Suprapubic skin (tissue), 4 donors: ENCODE measurements around the gene GNB1L. TPM values are rescaled to one million over a fixed set of nuclear protein-coding genes. Genes with fewer than 3 reads are reported as not detected.

Source experiments
- DNase-seq, 2 donors: peaks; one replicate each; pipeline ENCODE4 v3.0.0-alpha.2; 2019; ENCODE audit warnings: low spot score in 2 of 2
- H3K27ac ChIP-seq: fragments of 200-600 bp; sonication (generic); one replicate; pipeline ENCODE4 v1.5.1; 2019
- H3K27me3 ChIP-seq: fragments of 200-600 bp; sonication (generic); one replicate; pipeline ENCODE4 v1.5.1; 2019
- H3K36me3 ChIP-seq: fragments of 200-600 bp; sonication (generic); one replicate; pipeline ENCODE4 v1.5.1; 2019
- H3K4me1 ChIP-seq: fragments of 200-600 bp; sonication (generic); one replicate; pipeline ENCODE4 v1.5.1; 2019
- H3K4me3 ChIP-seq: fragments of 200-600 bp; sonication (generic); one replicate; pipeline ENCODE4 v1.5.1; 2019; ENCODE audit warnings: mild to moderate bottlenecking
- H3K9me3 ChIP-seq: fragments of 200-600 bp; sonication (generic); one replicate; pipeline ENCODE4 v1.5.1; 2019
- CTCF ChIP-seq, 2 donors: fragments of 200-600 bp in 1 of 2; fragments of 450-650 bp in 1 of 2; sonication (generic) in 1 of 2; IDR thresholded peaks; one replicate each; pipeline ENCODE4 v1.5.1; 2016 to 2019; ENCODE audit warnings: antibody characterized with exemption in 2 of 2, mild to moderate bottlenecking in 1 of 2, moderate library complexity in 1 of 2
- EP300 ChIP-seq: sonication (generic); formaldehyde crosslinking; IDR thresholded peaks from one replicate; pipeline ENCODE4 v1.6.1; 2017; ENCODE audit warnings: antibody characterized with exemption
- POLR2A ChIP-seq, 2 donors: fragments of 450-650 bp; IDR thresholded peaks; one replicate each; pipeline ENCODE4 v1.6.1; 2017; ENCODE audit warnings: antibody characterized with exemption in 2 of 2, mild to moderate bottlenecking in 2 of 2, moderate library complexity in 2 of 2
- POLR2AphosphoS5 ChIP-seq, 3 donors: sonication (generic); formaldehyde crosslinking; IDR thresholded peaks; one replicate each; pipeline ENCODE4 v1.6.1; 2017; ENCODE audit warnings: antibody characterized with exemption in 3 of 3
- WGBS: methylation state at CpG from one replicate; pipeline ENCODE4 v1.1.5; 2018; 5-methylcytosine and 5-hydroxymethylcytosine counted together
- total RNA-seq, 4 donors: library from RNA; depleted of rRNA; stranded (reverse); fragments of >200 nt; gene quantifications; one replicate each; pipeline ENCODE4 v1.1.0, GENCODE V29; 2016

Gene GNB1L, protein sequence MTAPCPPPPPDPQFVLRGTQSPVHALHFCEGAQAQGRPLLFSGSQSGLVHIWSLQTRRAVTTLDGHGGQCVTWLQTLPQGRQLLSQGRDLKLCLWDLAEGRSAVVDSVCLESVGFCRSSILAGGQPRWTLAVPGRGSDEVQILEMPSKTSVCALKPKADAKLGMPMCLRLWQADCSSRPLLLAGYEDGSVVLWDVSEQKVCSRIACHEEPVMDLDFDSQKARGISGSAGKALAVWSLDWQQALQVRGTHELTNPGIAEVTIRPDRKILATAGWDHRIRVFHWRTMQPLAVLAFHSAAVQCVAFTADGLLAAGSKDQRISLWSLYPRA
- total RNA-seq, result 10 to 100 TPM in 3 of 4 donors, 1 to 10 TPM in 1; 6.3 to 14.6 (median 10.9) TPM

GRCh38 chr22:19854778-19855503 is at the start of gene GNB1L, which contains the start of gene RTL10:
TSS of gene GNB1L (minus strand) at chr22:19854874. CDS start at chr22:19821355, 33,519 bp downstream.
TSS of gene RTL10 (minus strand) at chr22:19854874. CDS start at chr22:19852261, 2,613 bp downstream.
- Histone ChIP-seq H3K27me3 (no peaks in the 10 kb centered on the region), H3K4me1 (peaks cover 60% of the 10 kb centered on the region)
- 0% methylated on average over 14 of the region's 81 CpGs for WGBS

DNA sequence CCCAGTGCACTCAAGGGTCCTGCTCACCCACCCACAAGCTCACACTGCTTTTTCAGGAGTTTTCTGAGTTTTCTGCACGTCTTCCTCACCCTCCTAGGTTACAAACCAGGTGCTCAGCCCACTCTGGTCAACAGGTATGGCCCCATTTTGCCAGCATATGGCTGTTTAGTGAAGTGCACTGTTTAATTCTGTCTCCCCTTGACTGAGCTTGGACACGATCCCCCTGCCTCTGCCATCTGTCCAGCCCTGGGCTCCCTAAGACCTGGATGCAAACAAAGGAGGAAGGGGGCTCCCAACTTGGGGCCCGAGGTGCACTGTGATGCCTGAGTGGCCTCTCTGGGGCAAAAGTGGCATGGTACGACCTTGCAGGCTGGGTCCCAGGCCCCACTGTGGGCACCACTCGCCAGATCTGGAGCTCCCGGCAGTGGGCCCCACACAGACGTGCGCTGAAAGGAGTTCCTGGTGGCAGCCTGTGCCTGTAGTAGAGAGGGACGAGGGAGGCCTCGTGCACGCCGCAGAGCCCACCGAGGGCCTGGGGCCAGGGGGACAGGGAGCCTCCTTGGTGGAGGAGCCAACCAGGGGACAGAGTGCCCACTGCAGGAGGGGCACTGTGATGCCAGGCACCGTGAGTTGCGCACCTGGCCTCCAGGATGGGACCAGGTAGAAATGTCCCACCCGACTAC is 49.6 kb upstream of the GNB1L start:
- no peaks in the 10 kb centered on the region for H3K27me3 ChIP-seq
- no peak for DNase-seq
- no peak overlapping the region for H3K4me3 ChIP-seq
- peaks cover 3% of the 10 kb centered on the region for H3K4me1 ChIP-seq
- TF ChIP-seq POLR2AphosphoS5 (IDR thresholded peaks at IDR 0.05) (no peak), EP300 (no peak), CTCF (IDR thresholded peaks at IDR 0.05) (no peak), POLR2A (IDR thresholded peaks at IDR 0.05) (no peak)
- H3K9me3 ChIP-seq, result no peaks in the 10 kb centered on the region
- H3K36me3 ChIP-seq, result peaks cover 27% of the 10 kb centered on the region
- H3K27ac ChIP-seq, result no peak overlapping the region
- 77% methylated on average over 11 of the region's 16 CpGs for WGBS

More at GRCh38 chr22:19854778-19855503, at the start of gene GNB1L, which contains the start of gene RTL10:
- TF ChIP-seq POLR2AphosphoS5 (IDR thresholded peaks at IDR 0.05), result peak; percentile 28 to 93 (median 73)
- no peak for TF ChIP-seq CTCF (IDR thresholded peaks at IDR 0.05)
- TF ChIP-seq POLR2A (IDR thresholded peaks at IDR 0.05), result peak; percentile 76 to 84
- no peak for TF ChIP-seq EP300
- peak; percentile 96 for DNase-seq
- no peaks in the 10 kb centered on the region for H3K9me3 ChIP-seq
- peak within 1 kb of the TSS; percentile 95 for H3K4me3 ChIP-seq
- peaks cover 17% of the 10 kb centered on the region for H3K36me3 ChIP-seq
- H3K27ac ChIP-seq, result peak within 1 kb of the TSS; percentile 88

- peaks cover 31% of the 10 kb centered on the region for H3K36me3 ChIP-seq
Observed at GRCh38 chr22:19903513-19903912, 48.8 kb upstream of the GNB1L start.

GRCh38 chr22:19903031-19903430 is 48.4 kb upstream of the GNB1L start:
- no peaks in the 10 kb centered on the region for H3K9me3 ChIP-seq
- WGBS, result 90% methylated on average over 6 of the region's 9 CpGs
- no peak for TF ChIP-seq CTCF (IDR thresholded peaks at IDR 0.05)
- H3K27me3 ChIP-seq, result no peaks in the 10 kb centered on the region
- H3K27ac ChIP-seq, result no peak overlapping the region
- H3K4me1 ChIP-seq, result peaks cover 3% of the 10 kb centered on the region
- H3K36me3 ChIP-seq, result peaks cover 30% of the 10 kb centered on the region
- DNase-seq, result no peak
- H3K4me3 ChIP-seq, result no peak overlapping the region

More at GRCh38 chr22:19903513-19903912, 48.8 kb upstream of the GNB1L start:
- Histone ChIP-seq H3K4me3 (no peak overlapping the region), H3K9me3 (no peaks in the 10 kb centered on the region), H3K27me3 (no peaks in the 10 kb centered on the region), H3K27ac (no peak overlapping the region), H3K4me1 (peaks cover 3% of the 10 kb centered on the region)
- WGBS, result 71% methylated on average over 5 of the region's 12 CpGs
- DNase-seq, result no peak
- TF ChIP-seq EP300, result no peak
- no peak for TF ChIP-seq POLR2AphosphoS5 (IDR thresholded peaks at IDR 0.05)

DNA sequence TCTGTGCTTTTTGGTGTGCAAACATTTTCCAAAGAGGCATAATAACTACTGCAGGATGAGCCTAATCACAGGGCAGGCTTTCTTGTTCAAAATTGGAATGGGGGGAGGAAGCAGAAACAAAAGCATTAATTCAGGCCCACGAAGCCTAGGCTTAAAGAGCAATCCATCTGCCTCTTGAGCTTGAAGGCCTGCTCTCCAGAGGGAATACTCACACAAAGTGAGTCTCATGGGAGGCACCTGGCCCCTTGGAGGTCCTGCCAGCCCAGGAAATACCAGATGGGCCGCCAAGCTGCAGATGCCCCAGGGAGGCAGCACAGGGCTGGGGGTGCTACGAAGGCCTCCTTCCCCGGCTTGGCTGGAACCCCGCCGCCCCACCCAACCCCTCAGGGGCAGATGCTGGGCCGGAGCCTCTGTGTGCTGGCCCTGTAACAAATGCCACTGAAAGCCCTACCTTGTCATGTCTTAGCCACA is 47.6 kb upstream of the GNB1L start:
- H3K9me3 ChIP-seq, result no peaks in the 10 kb centered on the region
- 48% methylated on average over 3 of the region's 7 CpGs for WGBS
- DNase-seq, result no peak
- no peaks in the 10 kb centered on the region for H3K27me3 ChIP-seq
- H3K27ac ChIP-seq, result no peak overlapping the region
- no peak for TF ChIP-seq EP300
- no peak for TF ChIP-seq CTCF (IDR thresholded peaks at IDR 0.05)
- no peak for TF ChIP-seq POLR2A (IDR thresholded peaks at IDR 0.05)
- no peak for TF ChIP-seq POLR2AphosphoS5 (IDR thresholded peaks at IDR 0.05)
- peaks cover 32% of the 10 kb centered on the region for H3K36me3 ChIP-seq
- H3K4me3 ChIP-seq, result no peak overlapping the region
- H3K4me1 ChIP-seq, result peaks cover 3% of the 10 kb centered on the region
